ENCODE results near the gene CUL9.

DNA sequence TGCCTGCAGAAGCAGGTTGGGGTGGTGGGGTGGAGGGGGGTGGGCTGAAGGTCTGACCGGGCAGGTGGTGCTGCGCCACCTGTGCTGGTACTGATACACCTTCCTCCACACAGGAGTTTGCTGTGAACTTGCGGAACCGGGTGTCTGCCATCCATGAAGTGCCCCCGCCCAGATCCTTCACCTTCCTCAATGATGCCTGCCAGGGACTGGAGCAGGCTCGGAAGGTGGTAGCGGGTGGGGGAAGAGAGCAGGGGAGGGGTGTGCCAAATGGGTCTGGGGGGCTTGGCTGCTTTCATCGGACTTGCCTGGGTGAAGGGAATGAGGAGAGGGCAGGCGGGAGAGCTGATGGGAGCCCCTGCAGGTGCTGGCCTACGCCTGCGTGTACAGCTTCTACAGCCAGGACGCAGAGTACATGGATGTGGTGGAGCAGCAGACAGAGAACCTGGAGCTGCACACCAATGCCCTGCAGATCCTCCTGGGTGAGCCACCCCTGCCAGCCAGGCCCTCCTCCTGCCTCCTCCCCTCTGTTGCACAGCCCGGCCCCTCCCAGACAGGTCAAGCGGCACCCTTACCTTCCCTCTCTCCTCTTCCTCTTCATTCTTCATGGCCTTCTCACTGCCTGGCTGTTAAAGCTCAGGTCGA lies 40.5 kb downstream of the CUL9 start:
- TF ChIP-seq, protein P1, sequence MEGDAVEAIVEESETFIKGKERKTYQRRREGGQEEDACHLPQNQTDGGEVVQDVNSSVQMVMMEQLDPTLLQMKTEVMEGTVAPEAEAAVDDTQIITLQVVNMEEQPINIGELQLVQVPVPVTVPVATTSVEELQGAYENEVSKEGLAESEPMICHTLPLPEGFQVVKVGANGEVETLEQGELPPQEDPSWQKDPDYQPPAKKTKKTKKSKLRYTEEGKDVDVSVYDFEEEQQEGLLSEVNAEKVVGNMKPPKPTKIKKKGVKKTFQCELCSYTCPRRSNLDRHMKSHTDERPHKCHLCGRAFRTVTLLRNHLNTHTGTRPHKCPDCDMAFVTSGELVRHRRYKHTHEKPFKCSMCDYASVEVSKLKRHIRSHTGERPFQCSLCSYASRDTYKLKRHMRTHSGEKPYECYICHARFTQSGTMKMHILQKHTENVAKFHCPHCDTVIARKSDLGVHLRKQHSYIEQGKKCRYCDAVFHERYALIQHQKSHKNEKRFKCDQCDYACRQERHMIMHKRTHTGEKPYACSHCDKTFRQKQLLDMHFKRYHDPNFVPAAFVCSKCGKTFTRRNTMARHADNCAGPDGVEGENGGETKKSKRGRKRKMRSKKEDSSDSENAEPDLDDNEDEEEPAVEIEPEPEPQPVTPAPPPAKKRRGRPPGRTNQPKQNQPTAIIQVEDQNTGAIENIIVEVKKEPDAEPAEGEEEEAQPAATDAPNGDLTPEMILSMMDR (IDR thresholded peaks at IDR 0.05; ENCODE audit: low read depth, low read length, missing input control), result no peak
- TF ChIP-seq GABPA (IDR thresholded peaks at IDR 0.05 in 1 of 2, conservative IDR thresholded peaks at IDR 0.05 in 1 of 2) (no peak), TAF1 (conservative IDR thresholded peaks at IDR 0.05) (no peak), JUND (IDR thresholded peaks at IDR 0.05) (no peak)
- TF ChIP-seq, protein P2, sequence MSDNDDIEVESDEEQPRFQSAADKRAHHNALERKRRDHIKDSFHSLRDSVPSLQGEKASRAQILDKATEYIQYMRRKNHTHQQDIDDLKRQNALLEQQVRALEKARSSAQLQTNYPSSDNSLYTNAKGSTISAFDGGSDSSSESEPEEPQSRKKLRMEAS (IDR thresholded peaks at IDR 0.05), result no peak
